Measurements from ENCODE around the gene CACNB4. TPM values are rescaled to one million over a fixed set of nuclear protein-coding genes. Genes with fewer than 3 reads are reported as not detected.

CACNB4 gene
- polyA plus RNA-seq, 1 donor from 2014 or later: 29.0 TPM

- TF ChIP-seq SMC3 (conservative IDR thresholded peaks at IDR 0.05; ENCODE audit: poor library complexity): no peak
- TF ChIP-seq MXI1 (conservative IDR thresholded peaks at IDR 0.05; ENCODE audit: poor library complexity, severe bottlenecking): no peak
- no peak for TF ChIP-seq CTCF (IDR thresholded peaks at IDR 0.05; ENCODE audit: poor library complexity, severe bottlenecking)
- TF ChIP-seq POLR2AphosphoS5 (IDR thresholded peaks at IDR 0.05): no peak
- no peak for TF ChIP-seq EP300 (conservative IDR thresholded peaks at IDR 0.05; ENCODE audit: poor library complexity, severe bottlenecking)
- no peak for TF ChIP-seq REST (IDR thresholded peaks at IDR 0.05; ENCODE audit: borderline replicate concordance)
- no peak for TF ChIP-seq RAD21 (conservative IDR thresholded peaks at IDR 0.05)
- no peak for TF ChIP-seq TAF1 (IDR thresholded peaks at IDR 0.05; ENCODE audit: low read depth)
- TF ChIP-seq EZH2 (IDR thresholded peaks at IDR 0.05; ENCODE audit: borderline replicate concordance, insufficient read depth, low read length, poor library complexity, severe bottlenecking): no peak
- H3F3A ChIP-seq (ENCODE audit: insufficient read depth, low read length, poor library complexity, severe bottlenecking): no peaks in the 10 kb centered on the region
Measured at GRCh38 chr2:151975460-151976414, 123.1 kb downstream of the CACNB4 start.

GRCh38 chr2:151974988-151975387, 123.9 kb downstream of the CACNB4 start:
- Histone ChIP-seq H3K4me3 (ENCODE audit: low read length) (no peak overlapping the region), H4K20me1 (ENCODE audit: insufficient read depth) (no peaks in the 10 kb centered on the region)

More at GRCh38 chr2:151975460-151976414, 123.1 kb downstream of the CACNB4 start:
- Histone ChIP-seq H3K27me3 (ENCODE audit: insufficient read depth, low read depth, low read length) (no peaks in the 10 kb centered on the region), H3K4me3 (ENCODE audit: low read length) (no peak overlapping the region), H4K20me1 (ENCODE audit: insufficient read depth) (no peaks in the 10 kb centered on the region), H2AFZ (ENCODE audit: low read depth, low read length) (no peak overlapping the region), H3K9ac (ENCODE audit: low read length) (no peak overlapping the region), H3K36me3 (ENCODE audit: insufficient read depth, low read length) (no peaks in the 10 kb centered on the region), H3K9me2 (ENCODE audit: insufficient read depth, low read length) (no peaks in the 10 kb centered on the region), H3K79me2 (replicated peaks; ENCODE audit: insufficient read depth, low read length) (peaks cover 20% of the 10 kb centered on the region), H3K27ac (ENCODE audit: low read length) (no peak overlapping the region), H3K9me3 (ENCODE audit: low read length) (no peaks in the 10 kb centered on the region), H3K4me2 (ENCODE audit: low read length) (no peak overlapping the region)

More at GRCh38 chr2:151974988-151975387, 123.9 kb downstream of the CACNB4 start:
- H2AFZ ChIP-seq (ENCODE audit: low read depth, low read length): no peak overlapping the region
- H3K27me3 ChIP-seq (ENCODE audit: insufficient read depth, low read depth, low read length): no peaks in the 10 kb centered on the region
- no peak overlapping the region for H3K27ac ChIP-seq (ENCODE audit: low read length)
- H3K9ac ChIP-seq (ENCODE audit: low read length): no peak overlapping the region
- TF ChIP-seq POLR2AphosphoS5 (IDR thresholded peaks at IDR 0.05): no peak
- no peaks in the 10 kb centered on the region for H3F3A ChIP-seq (ENCODE audit: insufficient read depth, low read length, poor library complexity, severe bottlenecking)
- peaks cover 27% of the 10 kb centered on the region for H3K79me2 ChIP-seq (replicated peaks; ENCODE audit: insufficient read depth, low read length)
- no peak overlapping the region for H3K4me2 ChIP-seq (ENCODE audit: low read length)
- no peaks in the 10 kb centered on the region for H3K9me2 ChIP-seq (ENCODE audit: insufficient read depth, low read length)
- H3K9me3 ChIP-seq (ENCODE audit: low read length): no peaks in the 10 kb centered on the region
- H3K36me3 ChIP-seq (ENCODE audit: insufficient read depth, low read length): no peaks in the 10 kb centered on the region
